ENCODE data around the gene CRYBA4. TPM values are rescaled to one million over a fixed set of nuclear protein-coding genes. Genes with fewer than 3 reads are reported as not detected.

Gene CRYBA4
- total and polyA plus RNA-seq, 10 of the 15 experiments (the other 5 are each of a cell fraction or from before 2014, with no cell fraction given), result 0.12 to 0.17 TPM; not detected in 8

GRCh38 chr22:26672590-26673468 lies 51.1 kb downstream of the CRYBA4 start (continued):
- TF ChIP-seq CBX5 (IDR thresholded peaks at IDR 0.05; ENCODE audit: low read depth) (peak; percentile 31; the same call in 1 of the 2 replicates), POLR2A (IDR thresholded peaks at IDR 0.05; ENCODE audit: low read depth, low read length) (peak; percentile 82), SMAD5 (IDR thresholded peaks at IDR 0.05; ENCODE audit: low read depth) (peak; percentile 79; the same call in 1 of the 2 replicates), BCL11A (IDR thresholded peaks at IDR 0.05; ENCODE audit: low read depth, low read length) (no peak), ESRRA (IDR thresholded peaks at IDR 0.05; ENCODE audit: low read length) (no peak), KLF5 (IDR thresholded peaks at IDR 0.05; ENCODE audit: partially characterized antibody) (peak; percentile 62), BCL3 (IDR thresholded peaks at IDR 0.05; ENCODE audit: borderline replicate concordance, insufficient read depth, low read depth, low read length, poor library complexity, severe bottlenecking) (peak; percentile 9), E2F8 (IDR thresholded peaks at IDR 0.05; ENCODE audit: low read depth, partially characterized antibody) (peak; percentile 94), BCLAF1 (IDR thresholded peaks at IDR 0.05) (no peak), IRF5 (IDR thresholded peaks at IDR 0.05; ENCODE audit: borderline replicate concordance) (no peak), POLR2AphosphoS5 (IDR thresholded peaks at IDR 0.05; ENCODE audit: low read length) (peak; percentile 92), ZNF622 (IDR thresholded peaks at IDR 0.05) (no peak), TAF1 (IDR thresholded peaks at IDR 0.05; ENCODE audit: borderline replicate concordance, low read depth, low read length) (peak; percentile 62), BHLHE40 (IDR thresholded peaks at IDR 0.05; ENCODE audit: borderline replicate concordance in 1 of 2, low read depth in 2 of 2, low read length in 1 of 2) (peak; percentile 89 to 94), EP300 (IDR thresholded peaks at IDR 0.05; ENCODE audit: borderline replicate concordance in 1 of 2, control insufficient read depth in 1 of 2, low read depth in 2 of 2, low read length in 2 of 2) (no peak), IKZF2 (IDR thresholded peaks at IDR 0.05) (peak; percentile 84 to 90), EGR1 (IDR thresholded peaks at IDR 0.05; ENCODE audit: borderline replicate concordance in 1 of 2, low read depth in 2 of 2, low read length in 2 of 2) (peak in 1 of 2 experiments; percentile 34; a peak in 2 of 3 replicates), IRF4 (IDR thresholded peaks at IDR 0.05; ENCODE audit: low read depth, low read length) (0 out of 2 replicates have a peak, but pooled peaks have one; percentile 15), CBFB (IDR thresholded peaks at IDR 0.05; ENCODE audit: low read depth) (peak; percentile 59), CEBPB (IDR thresholded peaks at IDR 0.05; ENCODE audit: borderline replicate concordance in 1 of 2, low read depth in 2 of 2, low read length in 2 of 2) (no peak), HCFC1 (IDR thresholded peaks at IDR 0.05; ENCODE audit: low read length) (peak; percentile 67; the same call in 1 of the 2 replicates)
